Breast epithelium (tissue), 3 donors: ENCODE data around the gene MICAL3.

ENCODE experiments used
- CTCF ChIP-seq, 3 donors: fragments of 450-650 bp; IDR thresholded peaks; one replicate each; pipeline ENCODE4 v1.5.1; 2016 to 2017; ENCODE audit warnings: antibody characterized with exemption in 3 of 3, mild to moderate bottlenecking in 3 of 3, moderate library complexity in 3 of 3
- POLR2A ChIP-seq: fragments of 450-650 bp; IDR thresholded peaks from one replicate; pipeline ENCODE4 v1.6.1; 2016; ENCODE audit warnings: antibody characterized with exemption, mild to moderate bottlenecking, moderate library complexity

GRCh38 chr22:17738386-17739128 lies 285.8 kb downstream of the MICAL3 start:
- TF ChIP-seq CTCF (IDR thresholded peaks at IDR 0.05) (no peak), POLR2A (no peak)
